IPS DF 19.7 (cell line): ENCODE data around the gene PON3.

Source experiments
- DNase-seq: peaks from one replicate; pipeline ENCODE4 v3.0.0-alpha.2; 2013; ENCODE audit warnings: low read depth, low spot score

The PON3 gene

DNA sequence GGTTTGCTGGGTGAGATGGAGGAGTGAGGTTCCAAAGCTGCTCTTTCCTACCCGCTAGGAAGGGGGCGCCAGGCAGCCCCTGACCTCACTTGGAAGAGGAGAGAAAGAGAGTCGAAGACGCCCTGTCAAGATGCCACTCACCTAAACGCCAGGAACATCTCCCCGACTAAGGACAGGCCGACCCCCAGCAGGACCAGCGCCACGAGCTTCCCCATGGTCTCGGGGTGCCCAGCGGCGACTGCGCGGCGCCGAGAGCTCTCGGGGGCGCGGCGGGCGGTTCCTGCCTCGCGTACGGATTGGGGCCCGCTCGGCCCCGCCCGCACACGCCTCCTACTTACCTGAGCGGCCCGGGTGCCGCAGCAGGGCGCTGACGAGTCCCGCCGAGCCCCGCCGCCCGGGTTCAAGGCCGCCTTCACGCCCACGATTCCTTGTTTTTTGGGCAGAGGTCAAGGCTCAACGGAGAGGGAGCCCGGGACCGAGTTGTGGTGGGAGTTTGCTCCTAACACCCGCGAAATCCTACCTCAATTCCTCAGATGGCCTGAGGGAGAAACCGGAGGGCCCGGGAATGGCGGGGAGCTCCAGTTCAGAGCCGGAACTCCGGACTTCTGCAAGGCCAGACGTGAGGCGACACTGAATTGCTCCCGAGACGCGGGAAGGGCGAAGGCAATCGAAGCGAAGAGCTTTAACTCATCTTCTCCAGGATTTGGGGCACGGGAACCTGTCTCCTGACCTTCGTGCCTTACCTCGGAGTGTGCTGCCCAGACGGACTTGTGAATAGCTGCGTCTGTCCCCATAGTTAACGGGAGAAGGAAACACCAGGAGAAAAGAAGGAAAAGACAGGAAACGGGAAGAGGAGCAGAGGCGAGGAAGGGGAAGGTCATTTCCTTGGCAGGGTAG, at the start of gene PON3:
PON3 (minus strand) TSS at position 240 of the 897 bp plus-strand sequence; CDS start at position 215, 25 bp downstream.
- peak; percentile 54 for DNase-seq

DNA sequence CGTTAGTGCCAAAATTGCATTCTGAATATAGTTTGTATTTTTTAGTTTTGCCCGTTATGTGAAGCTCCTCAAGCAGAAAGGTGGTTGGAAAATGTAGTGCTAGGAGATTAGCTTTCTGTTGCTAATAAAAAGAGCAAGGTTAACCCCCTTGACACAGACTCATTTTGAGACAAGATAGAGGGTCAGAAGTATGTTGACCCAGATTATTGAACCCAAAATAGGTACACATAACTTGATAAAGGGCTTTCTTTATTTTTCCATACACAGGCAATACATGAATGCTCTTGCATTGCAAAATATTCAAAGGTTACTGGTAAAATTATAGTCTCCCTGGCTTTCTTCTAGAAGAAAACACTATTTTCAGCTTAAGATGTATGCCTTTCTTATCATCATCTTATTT, 48.6 kb upstream of the PON3 start:
- DNase-seq: no peak

- DNase-seq: no peak
Observed at GRCh38 chr7:95441042-95441823, 45.1 kb upstream of the PON3 start.

GRCh38 chr7:95440394-95441038, 44.3 kb upstream of the PON3 start:
- DNase-seq: no peak

GRCh38 chr7:95436407-95436806, 40.2 kb upstream of the PON3 start:
- DNase-seq: no peak

DNA sequence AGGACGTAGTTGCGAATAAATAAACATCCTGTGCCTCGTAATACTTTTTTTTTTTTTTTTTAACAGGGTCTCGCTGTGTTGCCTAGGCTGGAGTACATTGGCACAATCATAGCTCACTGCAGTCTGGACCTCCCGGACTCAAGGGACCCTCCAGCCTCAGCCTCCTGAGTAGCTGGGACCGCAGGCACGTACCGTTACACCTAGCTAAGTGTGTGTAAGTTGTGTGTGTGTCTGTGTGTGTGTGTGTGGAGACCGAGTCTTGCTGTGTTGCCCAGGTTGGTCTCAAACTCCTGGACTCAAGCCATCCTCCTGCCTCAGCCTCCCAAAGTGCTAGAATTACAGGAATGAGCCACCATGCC, 39.2 kb upstream of the PON3 start:
- DNase-seq: no peak

DNA sequence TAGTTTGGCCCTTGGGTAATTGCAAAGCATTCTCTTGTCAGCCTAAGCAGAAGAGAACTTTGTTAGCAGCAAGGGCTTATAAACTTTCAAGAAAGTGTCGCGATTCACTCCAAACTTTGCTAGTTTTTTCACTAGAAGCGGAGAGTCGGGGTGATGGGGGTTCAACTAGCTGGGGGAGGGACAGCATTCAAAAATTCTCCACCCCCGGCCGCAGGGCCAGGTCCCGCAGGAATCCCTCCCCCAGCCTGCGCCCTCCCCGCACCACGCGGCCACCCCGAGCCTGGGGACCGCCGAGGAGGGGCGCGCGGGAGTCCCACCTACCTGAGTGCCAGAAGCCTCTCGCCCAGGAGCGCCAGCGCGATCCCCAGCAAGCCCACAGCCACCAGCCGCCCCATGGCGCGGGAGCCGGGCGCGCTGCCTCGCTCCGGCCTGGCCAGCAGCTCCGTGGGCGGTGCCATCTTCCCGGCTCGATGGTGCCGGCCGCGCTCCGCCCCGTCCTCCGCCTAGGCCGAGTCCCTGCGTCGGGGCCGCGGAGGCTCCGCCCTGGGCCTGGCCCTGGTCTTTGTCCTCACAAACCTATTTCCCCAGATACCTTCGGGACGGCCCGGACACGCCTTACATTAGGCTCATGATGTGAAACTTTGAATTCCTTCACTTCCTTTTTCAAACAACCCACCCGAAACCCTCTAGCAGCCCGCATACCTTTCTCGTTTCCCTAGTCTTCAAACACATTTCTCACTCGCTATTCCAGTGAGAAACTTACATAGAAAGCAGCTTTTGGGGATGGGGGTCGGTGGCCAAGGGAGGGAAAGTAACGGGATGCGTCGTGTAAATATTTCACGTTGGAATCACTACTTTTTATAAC, 38.6 kb upstream of the PON3 start, which contains the start of gene PON2:
PON2 (minus strand) TSS at position 472 of the 865 bp plus-strand sequence; CDS start at position 395, 77 bp downstream.
- peak; percentile 71 for DNase-seq

DNA sequence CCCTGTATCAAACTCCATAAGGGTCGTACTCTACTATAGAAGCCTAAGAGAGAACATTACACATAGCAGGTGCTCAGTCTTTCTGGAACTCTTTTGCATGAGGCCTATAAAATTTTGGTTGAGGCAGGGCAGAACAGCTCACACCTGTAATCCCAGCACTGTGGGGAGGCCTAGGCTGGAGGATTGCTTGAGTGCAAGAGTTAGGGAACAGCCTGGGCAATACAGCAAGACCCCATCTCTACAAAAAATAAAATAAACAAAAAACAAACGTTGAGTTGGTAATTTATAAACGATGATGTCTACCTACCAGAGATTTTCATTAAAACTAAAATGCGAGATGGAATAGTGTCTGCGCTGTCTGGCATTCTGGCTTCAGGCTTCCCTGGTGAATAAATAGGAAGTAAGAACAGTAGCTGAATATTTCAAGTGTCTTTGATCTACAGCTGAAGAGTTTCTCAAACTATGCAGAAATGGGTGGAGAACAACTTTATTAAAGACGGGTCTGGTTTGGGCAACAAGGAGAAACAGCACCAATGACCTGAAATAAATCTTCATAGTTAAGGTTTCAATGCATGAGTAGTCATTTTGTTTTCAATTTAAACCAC, 37.9 kb upstream of the PON3 start:
- no peak for DNase-seq

DNA sequence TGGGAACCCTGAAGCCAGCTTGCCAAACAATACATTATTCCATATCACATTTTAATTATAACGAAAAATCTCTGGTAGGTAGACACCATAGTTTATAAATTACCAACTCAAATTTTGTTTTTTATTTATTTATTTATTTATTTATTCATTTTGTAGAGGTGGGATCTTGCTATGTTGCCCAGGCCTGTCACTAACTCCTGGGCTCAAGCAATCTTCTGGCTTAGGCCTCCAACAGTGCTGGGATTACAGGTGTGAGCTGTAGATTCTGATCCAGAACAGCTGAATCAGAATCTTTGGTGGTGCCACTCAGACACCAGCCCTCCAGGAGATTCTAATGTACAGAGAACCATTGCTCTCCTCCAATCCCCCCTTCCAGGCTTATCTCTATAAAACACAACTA, 37.0 kb upstream of the PON3 start:
- no peak for DNase-seq

- no peak for DNase-seq
Observed at GRCh38 chr7:95432606-95433005, 36.4 kb upstream of the PON3 start.

- DNase-seq: no peak
Observed at GRCh38 chr7:95430864-95431263, 34.7 kb upstream of the PON3 start.

- no peak for DNase-seq
Observed at GRCh38 chr7:95429241-95429990, 33.2 kb upstream of the PON3 start.

DNA sequence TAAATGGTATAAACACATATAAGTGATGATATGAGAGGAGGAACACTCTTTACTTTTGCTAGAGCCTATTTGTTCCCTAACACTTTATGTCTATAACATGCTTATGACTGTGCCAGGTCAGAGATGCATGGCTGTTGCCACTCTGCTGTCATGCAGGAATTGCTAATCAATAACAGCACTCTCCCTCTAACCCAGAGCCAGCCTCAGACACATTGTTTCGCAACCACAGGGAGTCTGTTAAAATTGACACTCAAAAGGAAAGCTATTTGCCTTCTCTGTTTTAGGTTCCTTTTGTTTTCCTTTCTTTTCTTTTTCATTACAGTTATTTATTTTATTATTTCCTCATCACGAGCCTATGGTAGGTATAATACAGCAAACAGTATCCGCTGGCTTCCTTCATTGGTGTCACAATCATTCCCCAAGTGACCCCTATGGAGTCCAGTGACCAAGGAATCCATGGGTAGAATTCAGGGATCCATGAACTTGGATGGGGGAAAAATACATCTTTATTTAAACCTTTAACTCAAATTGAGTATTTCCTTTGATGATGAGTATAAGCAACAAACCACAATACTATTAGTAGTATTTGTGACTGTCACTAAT, 31.8 kb upstream of the PON3 start:
- DNase-seq: no peak

DNA sequence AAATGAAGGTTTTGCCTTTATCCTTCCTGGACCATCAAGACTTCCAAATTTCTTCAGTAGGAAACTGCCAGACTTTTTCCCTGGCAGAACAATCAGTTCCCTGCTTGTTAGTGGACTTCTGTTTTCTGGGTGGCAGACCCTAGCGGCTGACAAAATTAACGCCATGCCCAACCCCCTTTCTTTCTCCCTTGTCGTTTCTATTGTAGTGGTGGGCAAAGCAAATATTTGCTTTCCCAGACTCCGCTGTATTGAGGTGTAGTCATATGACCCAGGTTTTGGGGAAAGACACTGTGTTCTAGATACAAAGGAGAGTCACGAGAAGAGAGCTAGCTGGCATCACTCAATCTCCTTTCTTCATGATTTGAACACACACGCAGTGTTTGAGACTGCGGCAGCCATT, 31.0 kb upstream of the PON3 start:
- no peak for DNase-seq

DNA sequence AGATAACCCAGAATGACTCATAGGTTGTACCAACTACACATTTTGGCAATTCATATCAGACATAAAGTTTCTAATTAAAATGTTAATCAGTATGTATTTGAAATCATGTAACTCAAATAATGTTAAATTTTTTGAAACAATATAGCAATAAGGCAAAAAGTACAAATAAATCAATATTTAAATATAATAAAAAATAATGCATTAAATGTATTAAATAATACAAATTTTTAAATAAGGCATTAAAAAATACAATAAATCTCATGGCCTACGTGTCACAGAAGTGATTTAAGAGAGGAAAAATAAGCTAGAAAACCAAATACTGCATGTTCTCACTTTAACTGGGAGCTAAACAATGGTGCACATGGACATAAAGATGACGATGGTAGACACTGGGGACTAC, 29.5 kb upstream of the PON3 start:
- no peak for DNase-seq

- DNase-seq: no peak
Observed at GRCh38 chr7:95424716-95425115, 28.5 kb upstream of the PON3 start.

DNA sequence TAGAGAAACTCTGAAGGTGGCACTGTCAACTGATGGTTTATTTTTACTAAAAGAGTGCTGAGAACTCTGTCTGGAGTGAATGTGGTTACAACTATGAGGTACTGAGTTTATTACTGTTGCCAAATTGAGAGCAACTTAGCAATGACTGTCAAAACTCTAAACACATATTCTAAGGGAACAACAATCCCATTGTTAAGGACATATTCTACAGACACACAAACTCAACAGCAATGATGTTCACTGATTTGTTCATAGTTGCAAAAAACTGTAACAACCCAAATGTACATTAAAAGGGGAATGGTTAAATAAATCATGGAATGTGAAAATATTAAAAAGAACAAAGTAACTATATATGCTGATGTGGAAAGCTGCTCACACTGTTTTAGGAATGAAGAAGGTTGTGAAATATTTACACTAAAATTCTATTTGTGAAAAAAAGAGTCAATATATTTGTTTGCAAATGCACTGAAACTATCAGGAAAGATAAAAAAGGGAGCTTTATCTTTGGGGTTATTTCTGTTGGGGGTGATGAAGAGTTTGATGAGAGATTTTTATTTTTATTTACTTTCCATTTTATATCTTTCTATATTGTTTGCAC, 25.8 kb upstream of the PON3 start:
- DNase-seq: no peak

DNA sequence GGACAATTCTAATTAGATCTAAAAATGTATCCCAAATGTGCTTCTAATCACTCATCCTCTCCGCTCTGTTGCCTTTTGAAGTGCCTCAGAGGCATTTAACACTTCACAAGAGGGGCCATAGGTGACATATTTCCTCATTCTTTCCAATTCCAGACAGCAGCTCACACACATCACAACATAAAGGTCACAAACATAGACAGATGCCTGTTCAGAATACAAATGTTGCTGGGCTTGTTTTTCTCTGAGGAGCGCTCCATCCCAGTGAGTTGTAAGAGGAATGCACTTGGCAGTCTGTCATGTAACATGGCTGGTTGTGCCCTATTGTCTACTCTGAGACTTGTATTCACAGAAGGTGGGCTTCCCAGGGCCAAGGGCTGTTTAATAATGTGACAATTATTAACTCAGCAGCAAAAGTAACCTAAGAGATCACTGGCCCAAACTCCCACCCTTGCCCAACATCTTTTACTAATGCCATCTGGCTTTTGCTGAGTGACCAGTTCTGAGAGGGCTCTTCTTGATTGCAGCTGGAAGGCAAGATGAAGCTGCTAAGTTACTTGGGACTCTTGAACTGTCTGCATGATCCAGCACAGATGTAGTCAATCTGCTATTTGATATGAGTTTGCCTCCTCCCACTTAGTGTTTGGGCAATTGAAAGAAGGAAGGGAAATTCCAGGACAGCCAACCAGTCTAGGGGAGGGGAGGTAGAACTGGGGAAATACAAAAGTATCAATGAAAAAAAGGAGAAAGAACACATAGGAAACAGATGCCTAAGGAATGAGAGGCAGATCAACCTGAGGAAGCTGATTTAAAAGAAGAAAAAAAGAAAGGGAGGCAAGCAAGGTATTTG, 25.0 kb upstream of the PON3 start:
- DNase-seq: no peak
